Astrocyte of the cerebellum (primary cell): ENCODE results near the gene UBE2H.

Source experiments
- DNase-seq: peaks from one replicate; pipeline ENCODE4 v3.0.0-alpha.2; 2011; ENCODE audit warnings: low read depth
- H3K4me3 ChIP-seq: 2 replicates; pipeline ENCODE4 v1.5.1; 2011; ENCODE audit warnings: mild to moderate bottlenecking, low read depth, low read length, moderate library complexity
- in situ Hi-C: cut with HindIII; loops from 2 replicates; pipeline ENCODE4 v1.10.0; 2017; ENCODE audit warnings: low sequenced_read_pairs
- TF ChIP-seq, protein P1 (sequence below): IDR thresholded peaks from 2 replicates; pipeline ENCODE4 v1.5.1; 2012; ENCODE audit warnings: low read length, low read depth, moderate library complexity, mild to moderate bottlenecking; ENCODE audit errors: missing control alignments

Gene UBE2H

DNA sequence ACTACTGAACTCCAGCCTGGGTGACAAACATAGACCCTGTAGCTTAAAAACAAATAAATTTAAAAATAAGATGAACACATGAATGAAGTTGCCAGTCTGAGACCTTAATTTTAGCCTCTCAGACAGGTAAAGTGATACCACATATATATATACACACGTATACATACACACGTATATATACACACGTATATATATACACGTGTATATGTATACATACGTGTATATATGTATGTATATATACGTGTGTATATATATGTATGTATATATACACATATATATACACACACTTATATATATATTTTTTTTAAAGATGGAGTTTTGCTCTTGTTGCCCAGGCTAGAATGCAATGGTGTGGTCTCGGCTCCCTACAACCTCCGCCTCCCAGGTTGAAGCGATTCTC is 62.7 kb downstream of the UBE2H start:
- in situ Hi-C loops = no loop called here
- no peak for DNase-seq
- TF ChIP-seq, protein P1, sequence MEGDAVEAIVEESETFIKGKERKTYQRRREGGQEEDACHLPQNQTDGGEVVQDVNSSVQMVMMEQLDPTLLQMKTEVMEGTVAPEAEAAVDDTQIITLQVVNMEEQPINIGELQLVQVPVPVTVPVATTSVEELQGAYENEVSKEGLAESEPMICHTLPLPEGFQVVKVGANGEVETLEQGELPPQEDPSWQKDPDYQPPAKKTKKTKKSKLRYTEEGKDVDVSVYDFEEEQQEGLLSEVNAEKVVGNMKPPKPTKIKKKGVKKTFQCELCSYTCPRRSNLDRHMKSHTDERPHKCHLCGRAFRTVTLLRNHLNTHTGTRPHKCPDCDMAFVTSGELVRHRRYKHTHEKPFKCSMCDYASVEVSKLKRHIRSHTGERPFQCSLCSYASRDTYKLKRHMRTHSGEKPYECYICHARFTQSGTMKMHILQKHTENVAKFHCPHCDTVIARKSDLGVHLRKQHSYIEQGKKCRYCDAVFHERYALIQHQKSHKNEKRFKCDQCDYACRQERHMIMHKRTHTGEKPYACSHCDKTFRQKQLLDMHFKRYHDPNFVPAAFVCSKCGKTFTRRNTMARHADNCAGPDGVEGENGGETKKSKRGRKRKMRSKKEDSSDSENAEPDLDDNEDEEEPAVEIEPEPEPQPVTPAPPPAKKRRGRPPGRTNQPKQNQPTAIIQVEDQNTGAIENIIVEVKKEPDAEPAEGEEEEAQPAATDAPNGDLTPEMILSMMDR = no peak
- no peak overlapping the region for H3K4me3 ChIP-seq

DNA sequence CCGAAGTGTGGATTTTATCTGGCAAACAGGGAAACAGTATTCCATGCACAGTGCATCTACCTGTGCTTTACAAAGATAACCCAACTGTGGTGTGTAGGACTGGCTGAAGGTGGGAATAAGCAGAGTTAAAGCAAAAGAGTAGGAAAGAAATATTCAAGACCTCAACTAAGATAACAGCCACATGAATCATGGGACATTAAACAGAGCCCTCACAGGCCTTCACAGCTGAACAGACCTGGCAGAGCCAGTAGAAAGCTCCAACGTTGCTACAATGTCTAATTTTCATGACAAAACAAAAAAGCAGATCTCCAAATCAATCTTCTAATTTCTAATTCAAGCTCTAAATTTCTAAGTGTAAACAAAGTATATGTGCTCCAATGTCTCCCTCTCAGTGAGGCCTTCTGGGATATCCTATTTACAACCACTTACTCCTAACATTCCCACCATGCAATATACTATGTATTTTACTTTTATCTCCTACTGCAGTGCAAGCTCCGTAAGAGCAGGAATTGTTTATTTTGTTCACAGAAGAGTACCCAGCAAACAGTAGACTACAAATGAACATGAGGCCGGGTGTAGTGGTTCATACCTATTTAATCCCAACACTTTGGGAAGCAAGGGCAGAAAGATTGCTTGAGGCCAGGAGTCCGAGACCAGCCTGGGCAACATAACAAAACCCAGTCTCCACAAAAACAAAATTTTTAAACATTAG is 63.5 kb downstream of the UBE2H start:
- H3K4me3 ChIP-seq = no peak overlapping the region
- no peak for DNase-seq
- in situ Hi-C loops = no loop called here
- TF ChIP-seq, protein P1 = no peak

DNA sequence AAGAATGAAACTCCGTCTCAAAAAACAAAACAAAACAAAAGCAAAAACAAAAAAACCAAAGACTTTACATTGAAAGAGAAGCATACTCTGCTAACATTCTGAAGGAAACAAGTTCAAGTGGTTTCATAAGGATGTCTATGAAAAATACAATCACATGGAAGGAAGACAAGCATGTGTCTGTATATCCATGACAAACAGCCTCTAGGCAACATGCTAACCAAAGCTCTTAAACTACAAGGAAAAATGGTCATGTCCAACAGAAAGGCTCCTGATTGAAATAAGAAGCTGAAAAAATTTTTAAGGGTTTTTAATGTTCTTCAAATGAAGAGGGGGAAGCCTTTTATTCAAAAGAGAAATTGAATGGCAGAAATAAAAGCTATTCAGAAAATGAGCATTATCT is 64.9 kb downstream of the UBE2H start:
- in situ Hi-C loops = no loop called here
- no peak overlapping the region for H3K4me3 ChIP-seq
- no peak for DNase-seq
- TF ChIP-seq, protein P1 = no peak

DNA sequence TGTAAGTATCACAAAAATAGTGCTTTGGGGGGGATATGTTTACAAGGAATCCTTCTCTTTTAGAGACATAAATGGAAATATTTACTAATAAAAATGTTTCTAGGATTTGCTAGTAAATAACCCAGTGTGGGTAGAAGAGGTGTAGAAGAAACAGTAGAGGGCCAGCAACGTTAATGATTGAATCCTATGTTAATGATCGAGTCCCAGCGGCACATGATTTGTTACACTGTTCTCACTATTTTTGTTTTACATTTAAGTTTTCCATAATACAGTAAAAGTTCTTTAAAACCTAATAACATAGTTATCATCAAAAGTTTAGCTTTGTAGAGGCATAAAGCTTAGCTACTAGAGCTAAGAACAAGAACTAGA is 66.0 kb downstream of the UBE2H start:
- in situ Hi-C loops = no loop called here
- no peak for DNase-seq
- TF ChIP-seq, protein P1 = no peak
- no peak overlapping the region for H3K4me3 ChIP-seq

DNA sequence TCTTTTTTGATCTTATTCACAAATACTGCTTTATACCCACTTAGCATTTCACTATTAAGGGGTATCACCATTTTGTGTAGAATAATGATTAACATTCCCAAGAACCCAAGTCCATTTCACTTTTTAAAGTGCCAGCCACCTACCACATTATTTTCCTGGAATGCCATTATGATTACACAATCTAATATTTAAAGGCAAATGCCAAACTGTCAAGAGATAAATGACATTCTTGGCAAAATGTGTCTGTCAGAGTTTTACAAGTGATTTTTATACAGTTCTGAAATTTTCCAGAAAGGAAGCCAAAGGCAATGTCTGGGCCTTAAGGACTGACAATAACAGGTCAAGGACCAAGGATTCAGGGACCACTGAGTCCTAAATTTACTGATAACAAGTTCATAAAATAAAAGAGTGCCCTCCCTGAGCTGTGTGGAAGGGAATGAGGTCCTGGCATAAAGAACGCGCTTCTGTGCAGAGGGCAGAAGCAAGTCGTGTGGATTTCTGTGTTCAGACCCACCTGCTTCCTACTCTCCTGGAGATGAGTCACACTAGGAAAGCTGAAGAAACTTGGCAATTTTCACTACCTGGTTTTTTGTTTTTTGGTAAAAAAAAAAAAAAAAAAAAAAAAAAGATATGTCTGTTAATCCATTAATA is 66.5 kb downstream of the UBE2H start:
- TF ChIP-seq, protein P1 = no peak
- in situ Hi-C loops = no loop called here

DNA sequence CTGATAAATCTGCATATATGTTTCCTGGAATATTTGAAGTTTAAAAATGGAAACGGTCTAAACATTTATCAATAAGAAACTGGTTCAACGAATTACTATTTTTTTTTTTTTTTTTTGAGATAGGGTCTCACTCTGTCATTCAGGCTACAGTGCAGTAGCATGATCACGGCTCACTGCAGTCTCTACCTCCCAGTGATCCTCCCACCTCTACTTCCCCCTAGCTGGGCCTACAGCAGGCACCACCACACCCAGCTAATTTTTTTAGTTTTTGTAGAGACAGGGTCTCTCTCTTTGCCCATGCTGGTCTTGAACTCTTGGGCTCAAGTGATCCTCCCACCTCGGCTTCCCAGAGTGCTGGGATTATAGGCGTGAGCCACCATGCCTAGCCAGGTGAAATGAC is 68.3 kb downstream of the UBE2H start:
- TF ChIP-seq, protein P1 = no peak
- in situ Hi-C loops = no loop called here
- DNase-seq = no peak
- H3K4me3 ChIP-seq = no peak overlapping the region

More for the DNA sequence above, 66.5 kb downstream of the UBE2H start:
- no peak for DNase-seq
- H3K4me3 ChIP-seq = no peak overlapping the region
